Measurements from ENCODE around the gene BTNL2. TPM values are rescaled to one million over a fixed set of nuclear protein-coding genes. Genes with fewer than 3 reads are reported as not detected.
A peak's percentile ranks its signal among the peaks of the same experiment; 100 is the strongest.

Gene BTNL2
- polyA plus RNA-seq, 2 of the 4 experiments (the other 2 are of a cell fraction): not detected

GRCh38 chr6:32416036-32416435 lies 9.1 kb upstream of the BTNL2 start:
- ChIA-PET CTCF (interaction anchor here (0.6 to 3.2 kb wide), 7 partner anchors 9 to 382 kb away, joined by 3 to 11 read pairs (median 3); no protein-coding TSS in a partner anchor), POLR2A (no interaction called here)
- Histone ChIP-seq H3K4me1 (no peaks in the 10 kb centered on the region), H3K27ac (no peak overlapping the region), H3K4me3 (no peak overlapping the region), H3K4me2 (peak overlapping the region; percentile 32; the same call in 1 of the 3 replicates), H3K9me3 (no peaks in the 10 kb centered on the region)
- 11% methylated on average over 3 of the region's 3 CpGs for WGBS (ENCODE audit: missing lambda C conversion rate)
- TF ChIP-seq NR3C1 (IDR thresholded peaks at IDR 0.05) (no peak), CBX8 (IDR thresholded peaks at IDR 0.05) (peak; percentile 71; the same call in 1 of the 2 replicates)
- ATAC-seq (no peak), FAIRE-seq (no peak), DNase-seq (ENCODE audit: low read depth in 1 of 2, low spot score in 1 of 2) (no peak)

GRCh38 chr6:32415521-32416019 lies 8.6 kb upstream of the BTNL2 start:
- H3K9me3 ChIP-seq: no peaks in the 10 kb centered on the region
- no peak overlapping the region for H3K4me3 ChIP-seq
- no peaks in the 10 kb centered on the region for H3K4me1 ChIP-seq
- no peak overlapping the region for H3K27ac ChIP-seq
- ChIA-PET CTCF (interaction anchor here (0.7 to 4.9 kb wide), 12 partner anchors 9 to 757 kb away, joined by 3 to 43 read pairs (median 4); partner anchors contain the start of gene BTNL2), POLR2A (no interaction called here)
- WGBS (ENCODE audit: missing lambda C conversion rate): 11% methylated on average over 13 of the region's 13 CpGs
- ATAC-seq (peak; percentile 68 to 85; a peak in 5 of 6 replicates), FAIRE-seq (no peak), DNase-seq (ENCODE audit: low read depth in 1 of 2, low spot score in 1 of 2) (peak; percentile 41 to 63)
- peak overlapping the region; percentile 32 for H3K4me2 ChIP-seq
- peak; percentile 80 for TF ChIP-seq CTCF (IDR thresholded peaks at IDR 0.05)
- no peak for TF ChIP-seq RARB (CRISPR knock-in tag; IDR thresholded peaks at IDR 0.05)
- peak; percentile 99 for TF ChIP-seq CBX8 (IDR thresholded peaks at IDR 0.05)
- peak; percentile 100 for TF ChIP-seq RNF2 (IDR thresholded peaks at IDR 0.05; ENCODE audit: borderline replicate concordance, low read depth)
- peak; percentile 78 for TF ChIP-seq SMC3 (IDR thresholded peaks at IDR 0.05)
- peak; percentile 48 for TF ChIP-seq ZFP36 (IDR thresholded peaks at IDR 0.05; ENCODE audit: borderline replicate concordance, partially characterized antibody)
- TF ChIP-seq RAD21 (conservative IDR thresholded peaks at IDR 0.05 in 1 of 2, IDR thresholded peaks at IDR 0.05 in 1 of 2): peak; percentile 66 to 68
- no peak for TF ChIP-seq ZNF302 (CRISPR knock-in tag; IDR thresholded peaks at IDR 0.05)

DNA sequence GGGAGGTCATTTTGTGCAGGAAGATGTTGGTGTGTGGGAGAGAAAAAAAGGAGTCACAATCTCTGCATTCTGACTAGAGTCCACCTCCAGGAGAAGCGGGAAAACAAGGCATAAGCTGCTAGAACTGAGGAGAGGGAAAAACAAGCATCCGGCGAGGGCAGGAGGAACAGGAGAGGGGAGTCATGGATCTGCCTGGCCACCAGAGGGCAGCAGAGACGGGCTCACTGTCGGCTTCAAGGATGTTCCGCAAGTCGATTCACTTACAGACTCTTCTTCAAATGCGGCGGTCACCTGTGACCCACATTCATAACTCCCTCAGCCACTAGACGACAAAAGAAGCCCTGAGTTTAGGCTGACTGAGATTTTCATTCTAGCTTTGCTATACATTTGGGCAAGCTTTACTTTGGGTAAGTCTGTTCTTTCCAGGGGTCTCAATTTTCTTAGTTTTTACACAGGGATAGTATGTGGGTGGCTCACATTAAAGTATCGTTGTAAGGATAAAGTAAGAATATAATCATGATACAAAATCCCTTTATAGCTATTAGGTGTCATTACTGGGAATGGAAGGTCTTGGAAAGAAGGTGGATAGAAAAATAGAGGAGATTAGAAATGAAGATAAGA lies 6.6 kb upstream of the BTNL2 start:
- Histone ChIP-seq H3K4me2 (no peak overlapping the region), H3K4me3 (no peak overlapping the region), H3K4me1 (no peaks in the 10 kb centered on the region), H3K27ac (no peak overlapping the region), H3K9me3 (no peaks in the 10 kb centered on the region)
- POLR2A ChIA-PET: no interaction called here
- TF ChIP-seq E2F6 (IDR thresholded peaks at IDR 0.05; ENCODE audit: borderline replicate concordance, low read depth) (no peak), SMC3 (IDR thresholded peaks at IDR 0.05) (peak; percentile 81), RAD21 (conservative IDR thresholded peaks at IDR 0.05 in 1 of 2, IDR thresholded peaks at IDR 0.05 in 1 of 2) (peak; percentile 70 to 77), CTCF (IDR thresholded peaks at IDR 0.05) (peak; percentile 74)
- FAIRE-seq (no peak), DNase-seq (ENCODE audit: low read depth in 1 of 2, low spot score in 1 of 2) (peak; percentile 37 to 72), ATAC-seq (peak; percentile 87 to 95)
- WGBS (ENCODE audit: missing lambda C conversion rate): 2% methylated on average over 11 of the region's 11 CpGs
- CTCF ChIA-PET: interaction anchor here (0.7 to 4.9 kb wide), 31 partner anchors 8 to 509 kb away, joined by 3 to 43 read pairs (median 6); partner anchors contain the start of genes BTNL2, HLA-DRA and TAP2

All from A549 (cell line).